Measurements from ENCODE around the gene NCKAP5.

The NCKAP5 gene

GRCh38 chr2:133458280-133458679 is 110.0 kb downstream of the NCKAP5 start:
- DNase-seq (ENCODE audit: low read depth), result no peak

GRCh38 chr2:133457861-133458260 is 110.4 kb downstream of the NCKAP5 start:
- DNase-seq (ENCODE audit: low read depth), result no peak

- no peak for DNase-seq (ENCODE audit: low read depth)
These were observed 111.3 kb downstream of the NCKAP5 start for GRCh38 chr2:133456971-133457370.

- no peak for DNase-seq (ENCODE audit: low read depth)
These were observed 112.1 kb downstream of the NCKAP5 start for GRCh38 chr2:133456156-133456555.

- no peak for DNase-seq (ENCODE audit: low read depth)
These were observed 115.2 kb downstream of the NCKAP5 start for GRCh38 chr2:133453032-133453431.

- DNase-seq (ENCODE audit: low read depth), result no peak
These were observed 115.7 kb downstream of the NCKAP5 start for GRCh38 chr2:133452583-133452982.

GRCh38 chr2:133452146-133452545 is 116.1 kb downstream of the NCKAP5 start:
- no peak for DNase-seq (ENCODE audit: low read depth)

GRCh38 chr2:133448195-133448594 is 120.1 kb downstream of the NCKAP5 start:
- DNase-seq (ENCODE audit: low read depth), result no peak

- DNase-seq (ENCODE audit: low read depth), result no peak
These were observed 121.0 kb downstream of the NCKAP5 start for GRCh38 chr2:133447303-133447702.

GRCh38 chr2:133444465-133444864 is 123.8 kb downstream of the NCKAP5 start:
- no peak for DNase-seq (ENCODE audit: low read depth)

GRCh38 chr2:133442393-133442792 is 125.9 kb downstream of the NCKAP5 start:
- DNase-seq (ENCODE audit: low read depth), result no peak

GRCh38 chr2:133439565-133439920 is 128.7 kb downstream of the NCKAP5 start:
- no peak for DNase-seq (ENCODE audit: low read depth)

- DNase-seq (ENCODE audit: low read depth), result no peak
These were observed 129.3 kb downstream of the NCKAP5 start for GRCh38 chr2:133438848-133439564.

- DNase-seq (ENCODE audit: low read depth), result no peak
These were observed 130.2 kb downstream of the NCKAP5 start for GRCh38 chr2:133438026-133438425.

GRCh38 chr2:133437492-133437891 is 130.8 kb downstream of the NCKAP5 start:
- no peak for DNase-seq (ENCODE audit: low read depth)

- DNase-seq (ENCODE audit: low read depth), result no peak
These were observed 133.1 kb downstream of the NCKAP5 start for GRCh38 chr2:133434959-133435668.

- DNase-seq (ENCODE audit: low read depth), result no peak
These were observed 134.5 kb downstream of the NCKAP5 start for GRCh38 chr2:133433455-133434451.

- DNase-seq (ENCODE audit: low read depth), result no peak
These were observed 135.5 kb downstream of the NCKAP5 start for GRCh38 chr2:133432778-133433177.

GRCh38 chr2:133431289-133431688 is 137.0 kb downstream of the NCKAP5 start:
- no peak for DNase-seq (ENCODE audit: low read depth)

- DNase-seq (ENCODE audit: low read depth), result no peak
These were observed 141.5 kb downstream of the NCKAP5 start for GRCh38 chr2:133426791-133427190.

- no peak for DNase-seq (ENCODE audit: low read depth)
These were observed 142.7 kb downstream of the NCKAP5 start for GRCh38 chr2:133425612-133426011.

GRCh38 chr2:133424876-133425275 is 143.4 kb downstream of the NCKAP5 start:
- DNase-seq (ENCODE audit: low read depth), result no peak
